PC-3 (cell line): ENCODE measurements around the gene PKD1L1.

ENCODE experiments used
- EZH2 ChIP-seq: fragments of 300-600 bp; sonication (generic); IDR thresholded peaks from one replicate; pipeline ENCODE4 v1.6.1; 2017; ENCODE audit warnings: antibody characterized with exemption, mild to moderate bottlenecking, low read length; ENCODE audit not compliant: unreplicated experiment
- TF ChIP-seq, protein P1 (sequence below): fragments of 300-600 bp; sonication (generic); conservative IDR thresholded peaks from 2 replicates; pipeline ENCODE4 v1.5.1; 2017; ENCODE audit warnings: antibody characterized with exemption, low read depth, mild to moderate bottlenecking, low read length

DNA sequence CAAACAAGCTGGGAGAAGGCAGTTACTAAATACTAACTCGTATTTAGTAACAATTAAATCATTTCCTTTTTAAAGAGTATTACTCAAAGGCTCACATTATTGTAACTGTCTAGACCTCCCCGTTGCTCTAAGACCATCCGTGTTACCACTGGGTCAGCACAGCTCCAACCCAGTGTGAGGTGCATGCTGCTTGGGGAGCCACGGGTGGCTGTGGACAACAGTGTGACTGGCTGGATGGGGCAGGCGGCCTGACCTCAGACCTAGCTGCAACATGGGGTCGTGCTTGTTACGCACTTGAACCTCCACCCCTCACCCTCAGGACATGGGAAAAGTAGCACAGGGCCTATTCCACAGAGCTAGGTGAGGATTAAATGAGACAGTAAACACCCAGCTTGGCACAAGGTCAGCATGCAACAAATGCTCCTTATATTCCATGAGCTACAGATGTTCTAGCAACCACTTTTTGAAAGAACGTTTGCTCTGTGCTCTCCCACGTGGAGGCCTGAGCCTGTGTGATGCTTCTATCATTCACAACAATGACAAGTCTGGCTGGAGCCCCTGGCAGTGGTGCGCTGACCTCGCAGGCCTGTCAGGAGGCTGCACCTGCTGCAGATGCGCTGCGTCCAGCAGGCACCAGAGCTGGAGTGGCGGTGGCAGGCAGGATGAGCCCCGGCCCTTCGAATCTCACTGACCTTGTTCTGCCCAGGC is 135.7 kb downstream of the PKD1L1 start:
- TF ChIP-seq, protein P1, sequence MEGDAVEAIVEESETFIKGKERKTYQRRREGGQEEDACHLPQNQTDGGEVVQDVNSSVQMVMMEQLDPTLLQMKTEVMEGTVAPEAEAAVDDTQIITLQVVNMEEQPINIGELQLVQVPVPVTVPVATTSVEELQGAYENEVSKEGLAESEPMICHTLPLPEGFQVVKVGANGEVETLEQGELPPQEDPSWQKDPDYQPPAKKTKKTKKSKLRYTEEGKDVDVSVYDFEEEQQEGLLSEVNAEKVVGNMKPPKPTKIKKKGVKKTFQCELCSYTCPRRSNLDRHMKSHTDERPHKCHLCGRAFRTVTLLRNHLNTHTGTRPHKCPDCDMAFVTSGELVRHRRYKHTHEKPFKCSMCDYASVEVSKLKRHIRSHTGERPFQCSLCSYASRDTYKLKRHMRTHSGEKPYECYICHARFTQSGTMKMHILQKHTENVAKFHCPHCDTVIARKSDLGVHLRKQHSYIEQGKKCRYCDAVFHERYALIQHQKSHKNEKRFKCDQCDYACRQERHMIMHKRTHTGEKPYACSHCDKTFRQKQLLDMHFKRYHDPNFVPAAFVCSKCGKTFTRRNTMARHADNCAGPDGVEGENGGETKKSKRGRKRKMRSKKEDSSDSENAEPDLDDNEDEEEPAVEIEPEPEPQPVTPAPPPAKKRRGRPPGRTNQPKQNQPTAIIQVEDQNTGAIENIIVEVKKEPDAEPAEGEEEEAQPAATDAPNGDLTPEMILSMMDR: no peak
- no peak for TF ChIP-seq EZH2
